IMR-90 (cell line): ENCODE measurements around the gene GIT2. TPM values are rescaled to one million over a fixed set of nuclear protein-coding genes. Genes with fewer than 3 reads are reported as not detected.

Experiments
- ATAC-seq: fragments of 200-7000 bp; cut with Tn5 transposase; 2 replicates; pipeline ENCODE4 v1.9.1; 2020; ENCODE audit warnings: low read depth, mild to moderate bottlenecking, moderate library complexity
- BruUV-seq: library from RNA; stranded (reverse); fragments of 400-500 nt; replicated peaks from 2 replicates; lab custom pipeline; 2021; lab: Mats Ljungman, UMichigan
- CTCF ChIA-PET: fragments of 300-600 bp; formaldehyde crosslinking; extraction: SDS; loops from one replicate; lab custom pipeline; 2021; ENCODE audit warnings: antibody characterized with exemption; lab: Yijun Ruan, JAX
- POLR2A ChIA-PET: fragments of 300-600 bp; sonication (Branson Sonifier 250); formaldehyde crosslinking; loops from one replicate; lab custom pipeline; 2022; ENCODE audit warnings: antibody characterized with exemption; ENCODE audit not compliant: unreplicated experiment; lab: Charles Lee
- DNase-seq: peaks from one replicate; pipeline ENCODE4 v3.0.0; 2013
- H2AFZ ChIP-seq: replicated peaks from 2 replicates; pipeline ENCODE3; 2013; ENCODE audit warnings: low read length, mild to moderate bottlenecking; ENCODE audit not compliant: poor library complexity
- H2AK5ac ChIP-seq: 2 replicates; pipeline ENCODE4 v1.6.1; 2013; ENCODE audit warnings: low read depth, low read length, inconsistent platforms
- H2AK9ac ChIP-seq: replicated peaks from 2 replicates; pipeline ENCODE3; 2013; ENCODE audit warnings: mild to moderate bottlenecking, low read depth, low read length, moderate library complexity; ENCODE audit not compliant: poor library complexity
- H2BK120ac ChIP-seq: 2 replicates; pipeline ENCODE4 v1.6.1; 2013; ENCODE audit warnings: low read depth, low read length, inconsistent platforms
- H2BK15ac ChIP-seq: 3 replicates; pipeline ENCODE4 v1.6.1; 2013; ENCODE audit warnings: low read depth, low read length, inconsistent platforms
- H2BK20ac ChIP-seq: 2 replicates; pipeline ENCODE4 v1.6.1; 2013; ENCODE audit warnings: low read depth, mild to moderate bottlenecking, inconsistent platforms, low read length, moderate library complexity
- H2BK5ac ChIP-seq: 2 replicates; pipeline ENCODE4 v1.6.1; 2013; ENCODE audit warnings: mild to moderate bottlenecking, low read depth, low read length, inconsistent platforms; ENCODE audit not compliant: poor library complexity, severe bottlenecking
- H3K14ac ChIP-seq: replicated peaks from 2 replicates; pipeline ENCODE4 v1.6.1; 2013; ENCODE audit warnings: low read depth, low read length, inconsistent platforms
- H3K18ac ChIP-seq: 2 replicates; pipeline ENCODE4 v1.6.1; 2013; ENCODE audit warnings: low read depth, low read length, control low read depth
- H3K23ac ChIP-seq: 2 replicates; pipeline ENCODE4 v1.6.1; 2013; ENCODE audit warnings: low read depth, low read length, inconsistent platforms
- H3K27ac ChIP-seq: 2 replicates; pipeline ENCODE4 v1.5.1; 2013; ENCODE audit warnings: mild to moderate bottlenecking, control low read depth, low read length; ENCODE audit not compliant: insufficient read depth
- H3K27me3 ChIP-seq: 2 replicates; pipeline ENCODE4 v1.6.1; 2013; ENCODE audit warnings: low read length; ENCODE audit not compliant: control insufficient read depth, insufficient read depth
- H3K36me3 ChIP-seq: 2 replicates; pipeline ENCODE4 v1.6.1; 2013; ENCODE audit warnings: low read length, mixed read lengths; ENCODE audit not compliant: control insufficient read depth, insufficient read depth
- H3K4ac ChIP-seq: 2 replicates; pipeline ENCODE4 v1.6.1; 2013; ENCODE audit warnings: low read depth, low read length, inconsistent platforms
- H3K4me1 ChIP-seq: 2 replicates; pipeline ENCODE4 v1.6.1; 2013; ENCODE audit warnings: low read length, mixed read lengths; ENCODE audit not compliant: control insufficient read depth, insufficient read depth
- H3K4me2 ChIP-seq: 2 replicates; pipeline ENCODE4 v1.6.1; 2013; ENCODE audit warnings: low read depth, mild to moderate bottlenecking, control low read depth, low read length, moderate library complexity
- H3K4me3 ChIP-seq: 2 replicates; pipeline ENCODE4 v1.5.1; 2013; ENCODE audit warnings: low read depth, mild to moderate bottlenecking, control low read depth, low read length, moderate library complexity; ENCODE audit not compliant: insufficient read depth
- H3K56ac ChIP-seq: 2 replicates; pipeline ENCODE4 v1.6.1; 2013; ENCODE audit warnings: low read length, inconsistent platforms; ENCODE audit not compliant: insufficient read depth; ENCODE audit errors: extremely low read depth
- H3K79me1 ChIP-seq, 2 experiments: 2 replicates each; pipeline ENCODE4 v1.6.1; 2013; ENCODE audit warnings: low read length in 2 of 2, inconsistent platforms in 1 of 2, low read depth in 1 of 2
- H3K9ac ChIP-seq: 2 replicates; pipeline ENCODE4 v1.6.1; 2013; ENCODE audit warnings: low read depth, low read length, control low read depth
- H3K9me1 ChIP-seq: 2 replicates; pipeline ENCODE4 v1.6.1; 2013; ENCODE audit warnings: low read length, inconsistent platforms; ENCODE audit not compliant: insufficient read depth
- H3K9me3 ChIP-seq: 2 replicates; pipeline ENCODE4 v1.6.1; 2013; ENCODE audit warnings: low read length; ENCODE audit not compliant: control insufficient read depth, insufficient read depth
- H4K20me1 ChIP-seq: 2 replicates; pipeline ENCODE4 v1.6.1; 2013; ENCODE audit warnings: low read length, inconsistent platforms; ENCODE audit not compliant: insufficient read depth
- H4K5ac ChIP-seq: 2 replicates; pipeline ENCODE4 v1.6.1; 2013; ENCODE audit warnings: mild to moderate bottlenecking, low read depth, low read length, control low read depth
- H4K8ac ChIP-seq, 2 experiments: 2 replicates each; pipeline ENCODE4 v1.6.1; 2013; ENCODE audit warnings: low read depth in 2 of 2, low read length in 2 of 2, control low read depth in 1 of 2, inconsistent platforms in 1 of 2
- H4K91ac ChIP-seq: 2 replicates; pipeline ENCODE4 v1.6.1; 2013; ENCODE audit warnings: low read depth, low read length, inconsistent platforms; ENCODE audit not compliant: insufficient read depth
- BHLHE40 ChIP-seq: fragments of 150-350 bp; IDR thresholded peaks from 2 replicates; pipeline ENCODE4 v1.6.1; 2016; ENCODE audit warnings: mild to moderate bottlenecking, low read depth, low read length
- CHD1 ChIP-seq: IDR thresholded peaks from 2 replicates; pipeline ENCODE4 v1.6.1; 2012; ENCODE audit warnings: low read depth, low read length, improper control_type of control experiment
- CTCF ChIP-seq: conservative IDR thresholded peaks from 2 replicates; pipeline ENCODE4 v1.5.1; 2012; ENCODE audit warnings: mild to moderate bottlenecking, low read depth, low read length, improper control_type of control experiment
- ELK1 ChIP-seq: fragments of 150-350 bp; IDR thresholded peaks from 2 replicates; pipeline ENCODE4 v1.6.1; 2016; ENCODE audit warnings: low read depth, mild to moderate bottlenecking, low read length, moderate library complexity, borderline replicate concordance
- FOS ChIP-seq: fragments of 150-350 bp; IDR thresholded peaks from 2 replicates; pipeline ENCODE4 v1.6.1; 2016; ENCODE audit warnings: low read depth, low read length
- MAFK ChIP-seq: IDR thresholded peaks from 2 replicates; pipeline ENCODE4 v1.6.1; 2012; ENCODE audit warnings: low read depth, low read length, improper control_type of control experiment
- MAZ ChIP-seq: IDR thresholded peaks from 2 replicates; pipeline ENCODE4 v1.6.1; 2012; ENCODE audit warnings: low read depth, mild to moderate bottlenecking, low read length, improper control_type of control experiment, moderate library complexity, borderline replicate concordance
- MXI1 ChIP-seq: IDR thresholded peaks from 2 replicates; pipeline ENCODE4 v1.6.1; 2012; ENCODE audit warnings: low read depth, mild to moderate bottlenecking, low read length, moderate library complexity, borderline replicate concordance
- NFE2L2 ChIP-seq: fragments of 150-350 bp; IDR thresholded peaks from 2 replicates; pipeline ENCODE4 v1.6.1; 2016; ENCODE audit warnings: low read depth, mild to moderate bottlenecking, low read length
- POLR2A ChIP-seq: IDR thresholded peaks from 2 replicates; pipeline ENCODE4 v1.6.1; 2012; ENCODE audit warnings: mild to moderate bottlenecking, low read depth, low read length
- RAD21 ChIP-seq: IDR thresholded peaks from 2 replicates; pipeline ENCODE4 v1.6.1; 2012; ENCODE audit warnings: low read length, improper control_type of control experiment
- RFX5 ChIP-seq: IDR thresholded peaks from 2 replicates; pipeline ENCODE4 v1.8.0; 2012; ENCODE audit warnings: low read depth, mild to moderate bottlenecking, low read length, moderate library complexity
- SMC3 ChIP-seq: fragments of 150-350 bp; IDR thresholded peaks from 2 replicates; pipeline ENCODE4 v1.6.1; 2016; ENCODE audit warnings: low read depth, mild to moderate bottlenecking, antibody characterized with exemption, low read length, moderate library complexity
- USF2 ChIP-seq: fragments of 150-350 bp; IDR thresholded peaks from 2 replicates; pipeline ENCODE4 v1.6.1; 2017; ENCODE audit warnings: mild to moderate bottlenecking, antibody characterized with exemption, low read length, low read depth
- WGBS, 2 experiments: methylation state at CpG; one replicate each; pipeline versions ENCODE4 v1.1.5 to v1.1.7; 2013; ENCODE audit warnings: missing lambda C conversion rate in 2 of 2; ENCODE audit not compliant: insufficient read length in 1 of 2; ENCODE audit errors: extremely low coverage in 2 of 2; 5-methylcytosine and 5-hydroxymethylcytosine counted together
- dilution Hi-C: fragments of 300-500 bp; cut with HindIII; formaldehyde crosslinking; loops from one replicate; pipeline ENCODE4 v1.14.3; 2018; ENCODE audit warnings: low sequenced_read_pairs; ENCODE audit not compliant: unreplicated experiment
- in situ Hi-C: fragments of 300-500 bp; cut with MboI; formaldehyde crosslinking; loops from 3 replicates; pipeline ENCODE4 v1.14.3; 2019; ENCODE audit warnings: low sequenced_read_pairs, inconsistent platforms, mixed read lengths
- intact Hi-C: fragments of 100-400 bp; cut with micrococcal nuclease; formaldehyde crosslinking; loops from 2 replicates; pipeline ENCODE4 v1.10.0; 2022
- polyA plus RNA-seq, 3 experiments: library from polyadenylated mRNA; depleted of rRNA; stranded (reverse); fragments of >200 nt; gene quantifications; 2 replicates each; pipeline ENCODE4 v1.2.3, GENCODE V29; 2012; ENCODE audit warnings: low replicate concordance in 1 of 3
- total RNA-seq: library from RNA; depleted of rRNA; stranded (reverse); fragments of >200 nt; gene quantifications from 2 replicates; pipeline ENCODE4 v1.2.3, GENCODE V29; 2012

The GIT2 gene
- total and polyA plus RNA-seq, 2 of the 4 experiments (the other 2 are of a cell fraction) = 48.0 to 71.9 TPM

- TF ChIP-seq CHD1 = no peak
- no peak for TF ChIP-seq POLR2A
- no peak for TF ChIP-seq MAFK
- no peak for TF ChIP-seq SMC3
These were observed 3.1 kb downstream of the GIT2 start (continued) for GRCh38 chr12:109993091-109993490.

GRCh38 chr12:109991586-109991985, 4.6 kb downstream of the GIT2 start:
- H3K18ac ChIP-seq = no peak overlapping the region
- DNase-seq = no peak
- CTCF ChIA-PET = interaction anchor here (1.1 kb wide), 1 partner anchor 17 kb away, joined by 3 read pairs; no protein-coding TSS in a partner anchor
- H4K8ac ChIP-seq = no peak overlapping the region
- H2BK20ac ChIP-seq = no peak overlapping the region
- H3K27ac ChIP-seq = no peak overlapping the region
- WGBS, 2 experiments = no CpG with 5 or more reads among the region's 5 CpGs
- H2AK9ac ChIP-seq = no peak overlapping the region
- no peak overlapping the region for H3K4ac ChIP-seq
- H3K36me3 ChIP-seq = peaks cover 11% of the 10 kb centered on the region
- no peak overlapping the region for H2BK5ac ChIP-seq
- dilution Hi-C loops (no loop called here), in situ Hi-C loops (no loop called here), intact Hi-C loops (no loop called here)
- H3K27me3 ChIP-seq = no peaks in the 10 kb centered on the region
- H3K23ac ChIP-seq = 0 out of 2 replicates have a peak overlapping the region, but pooled peaks have one; percentile 51
- H3K4me2 ChIP-seq = no peak overlapping the region
- H3K9ac ChIP-seq = no peak overlapping the region
- H4K91ac ChIP-seq = no peak overlapping the region
- no peak overlapping the region for H3K56ac ChIP-seq
- no peak overlapping the region for H2BK15ac ChIP-seq
- H4K5ac ChIP-seq = no peak overlapping the region
- H2BK120ac ChIP-seq = no peak overlapping the region
- no peaks in the 10 kb centered on the region for H3K9me3 ChIP-seq
- POLR2A ChIA-PET = no interaction called here
- H2AFZ ChIP-seq = peak overlapping the region; percentile 16
- peaks cover 25% of the 10 kb centered on the region; the same call in 1 of the 2 replicates for H4K20me1 ChIP-seq
- H2AK5ac ChIP-seq = no peak overlapping the region
- BruUV-seq = no TSS peak
- no peak overlapping the region for H3K4me3 ChIP-seq
- H3K9me1 ChIP-seq = peaks cover 7% of the 10 kb centered on the region
- H3K79me1 ChIP-seq = peaks cover 20 to 68% of the 10 kb centered on the region in 2 experiments
- H3K4me1 ChIP-seq = peaks cover 16% of the 10 kb centered on the region
- H3K14ac ChIP-seq = no peak overlapping the region
- ATAC-seq = no peak
- TF ChIP-seq USF2 (no peak), RFX5 (no peak), CTCF (no peak), MAFK (no peak), BHLHE40 (no peak), ELK1 (no peak), FOS (no peak), POLR2A (no peak), NFE2L2 (no peak), SMC3 (no peak), CHD1 (no peak), MXI1 (no peak), RAD21 (no peak), MAZ (no peak)
